ENCODE data around the gene ELL2. TPM values are rescaled to one million over a fixed set of nuclear protein-coding genes. Genes with fewer than 3 reads are reported as not detected.
A peak's percentile ranks its signal among the peaks of the same experiment; 100 is the strongest.

ELL2 gene
- total and polyA plus RNA-seq, 2 of the 13 experiments (the other 11 are each of a cell fraction or from before 2014, with no cell fraction given), result 78.9 to 97.1 TPM

DNA sequence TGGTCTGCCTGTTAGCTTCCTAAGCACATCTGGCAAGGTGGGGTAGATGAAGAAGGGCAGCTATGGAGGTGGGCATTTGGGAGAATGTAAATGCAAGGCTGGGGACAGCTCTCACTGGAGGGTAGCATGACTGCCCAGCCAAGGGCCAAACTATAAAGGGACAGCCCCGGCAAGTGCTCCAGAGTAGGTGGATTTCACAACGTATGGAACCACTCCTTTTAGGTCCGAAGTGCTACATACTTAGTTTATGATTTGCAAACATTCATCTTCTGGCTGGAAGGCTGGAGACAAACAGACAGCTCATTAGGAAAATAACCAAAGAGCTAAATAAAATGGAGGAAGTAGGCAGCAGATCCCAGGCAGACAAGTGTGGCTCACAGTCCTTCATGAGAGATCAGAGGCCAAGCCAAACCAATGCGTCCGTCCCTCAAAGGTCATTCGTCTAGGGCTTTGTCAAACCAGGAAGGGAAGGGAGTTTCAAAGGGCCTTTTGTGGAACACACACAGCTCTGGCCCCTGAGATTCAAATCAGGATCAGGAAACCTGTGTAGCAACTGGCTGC lies 96.6 kb downstream of the ELL2 start (continued):
- TF ChIP-seq MIER3 (CRISPR knock-in tag; IDR thresholded peaks at IDR 0.05; ENCODE audit: borderline replicate concordance), result peak; percentile 70; the same call in 1 of the 2 replicates
- TF ChIP-seq, protein P1, sequence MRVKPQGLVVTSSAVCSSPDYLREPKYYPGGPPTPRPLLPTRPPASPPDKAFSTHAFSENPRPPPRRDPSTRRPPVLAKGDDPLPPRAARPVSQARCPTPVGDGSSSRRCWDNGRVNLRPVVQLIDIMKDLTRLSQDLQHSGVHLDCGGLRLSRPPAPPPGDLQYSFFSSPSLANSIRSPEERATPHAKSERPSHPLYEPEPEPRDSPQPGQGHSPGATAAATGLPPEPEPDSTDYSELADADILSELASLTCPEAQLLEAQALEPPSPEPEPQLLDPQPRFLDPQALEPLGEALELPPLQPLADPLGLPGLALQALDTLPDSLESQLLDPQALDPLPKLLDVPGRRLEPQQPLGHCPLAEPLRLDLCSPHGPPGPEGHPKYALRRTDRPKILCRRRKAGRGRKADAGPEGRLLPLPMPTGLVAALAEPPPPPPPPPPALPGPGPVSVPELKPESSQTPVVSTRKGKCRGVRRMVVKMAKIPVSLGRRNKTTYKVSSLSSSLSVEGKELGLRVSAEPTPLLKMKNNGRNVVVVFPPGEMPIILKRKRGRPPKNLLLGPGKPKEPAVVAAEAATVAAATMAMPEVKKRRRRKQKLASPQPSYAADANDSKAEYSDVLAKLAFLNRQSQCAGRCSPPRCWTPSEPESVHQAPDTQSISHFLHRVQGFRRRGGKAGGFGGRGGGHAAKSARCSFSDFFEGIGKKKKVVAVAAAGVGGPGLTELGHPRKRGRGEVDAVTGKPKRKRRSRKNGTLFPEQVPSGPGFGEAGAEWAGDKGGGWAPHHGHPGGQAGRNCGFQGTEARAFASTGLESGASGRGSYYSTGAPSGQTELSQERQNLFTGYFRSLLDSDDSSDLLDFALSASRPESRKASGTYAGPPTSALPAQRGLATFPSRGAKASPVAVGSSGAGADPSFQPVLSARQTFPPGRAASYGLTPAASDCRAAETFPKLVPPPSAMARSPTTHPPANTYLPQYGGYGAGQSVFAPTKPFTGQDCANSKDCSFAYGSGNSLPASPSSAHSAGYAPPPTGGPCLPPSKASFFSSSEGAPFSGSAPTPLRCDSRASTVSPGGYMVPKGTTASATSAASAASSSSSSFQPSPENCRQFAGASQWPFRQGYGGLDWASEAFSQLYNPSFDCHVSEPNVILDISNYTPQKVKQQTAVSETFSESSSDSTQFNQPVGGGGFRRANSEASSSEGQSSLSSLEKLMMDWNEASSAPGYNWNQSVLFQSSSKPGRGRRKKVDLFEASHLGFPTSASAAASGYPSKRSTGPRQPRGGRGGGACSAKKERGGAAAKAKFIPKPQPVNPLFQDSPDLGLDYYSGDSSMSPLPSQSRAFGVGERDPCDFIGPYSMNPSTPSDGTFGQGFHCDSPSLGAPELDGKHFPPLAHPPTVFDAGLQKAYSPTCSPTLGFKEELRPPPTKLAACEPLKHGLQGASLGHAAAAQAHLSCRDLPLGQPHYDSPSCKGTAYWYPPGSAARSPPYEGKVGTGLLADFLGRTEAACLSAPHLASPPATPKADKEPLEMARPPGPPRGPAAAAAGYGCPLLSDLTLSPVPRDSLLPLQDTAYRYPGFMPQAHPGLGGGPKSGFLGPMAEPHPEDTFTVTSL (CRISPR knock-in tag; IDR thresholded peaks at IDR 0.05; ENCODE audit: borderline replicate concordance), result peak; percentile 81; the same call in 1 of the 2 replicates
- TF ChIP-seq BHLHE40 (IDR thresholded peaks at IDR 0.05; ENCODE audit: low read length), result 0 out of 2 replicates have a peak, but pooled peaks have one; percentile 30
- TF ChIP-seq ZNF788 (CRISPR knock-in tag; IDR thresholded peaks at IDR 0.05; ENCODE audit: borderline replicate concordance), result peak; percentile 80; the same call in 1 of the 2 replicates
- TF ChIP-seq GATAD2A (CRISPR knock-in tag; IDR thresholded peaks at IDR 0.05), result peak; percentile 96
- TF ChIP-seq SRY (CRISPR knock-in tag; IDR thresholded peaks at IDR 0.05), result no peak
- peak; percentile 21; the same call in 1 of the 2 replicates for TF ChIP-seq TAF1 (CRISPR knock-in tag; IDR thresholded peaks at IDR 0.05)
- TF ChIP-seq, protein P2, sequence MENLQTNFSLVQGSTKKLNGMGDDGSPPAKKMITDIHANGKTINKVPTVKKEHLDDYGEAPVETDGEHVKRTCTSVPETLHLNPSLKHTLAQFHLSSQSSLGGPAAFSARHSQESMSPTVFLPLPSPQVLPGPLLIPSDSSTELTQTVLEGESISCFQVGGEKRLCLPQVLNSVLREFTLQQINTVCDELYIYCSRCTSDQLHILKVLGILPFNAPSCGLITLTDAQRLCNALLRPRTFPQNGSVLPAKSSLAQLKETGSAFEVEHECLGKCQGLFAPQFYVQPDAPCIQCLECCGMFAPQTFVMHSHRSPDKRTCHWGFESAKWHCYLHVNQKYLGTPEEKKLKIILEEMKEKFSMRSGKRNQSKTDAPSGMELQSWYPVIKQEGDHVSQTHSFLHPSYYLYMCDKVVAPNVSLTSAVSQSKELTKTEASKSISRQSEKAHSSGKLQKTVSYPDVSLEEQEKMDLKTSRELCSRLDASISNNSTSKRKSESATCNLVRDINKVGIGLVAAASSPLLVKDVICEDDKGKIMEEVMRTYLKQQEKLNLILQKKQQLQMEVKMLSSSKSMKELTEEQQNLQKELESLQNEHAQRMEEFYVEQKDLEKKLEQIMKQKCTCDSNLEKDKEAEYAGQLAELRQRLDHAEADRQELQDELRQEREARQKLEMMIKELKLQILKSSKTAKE (CRISPR knock-in tag; IDR thresholded peaks at IDR 0.05; ENCODE audit: borderline replicate concordance), result peak; percentile 80; the same call in 1 of the 2 replicates
- TF ChIP-seq, protein P3, sequence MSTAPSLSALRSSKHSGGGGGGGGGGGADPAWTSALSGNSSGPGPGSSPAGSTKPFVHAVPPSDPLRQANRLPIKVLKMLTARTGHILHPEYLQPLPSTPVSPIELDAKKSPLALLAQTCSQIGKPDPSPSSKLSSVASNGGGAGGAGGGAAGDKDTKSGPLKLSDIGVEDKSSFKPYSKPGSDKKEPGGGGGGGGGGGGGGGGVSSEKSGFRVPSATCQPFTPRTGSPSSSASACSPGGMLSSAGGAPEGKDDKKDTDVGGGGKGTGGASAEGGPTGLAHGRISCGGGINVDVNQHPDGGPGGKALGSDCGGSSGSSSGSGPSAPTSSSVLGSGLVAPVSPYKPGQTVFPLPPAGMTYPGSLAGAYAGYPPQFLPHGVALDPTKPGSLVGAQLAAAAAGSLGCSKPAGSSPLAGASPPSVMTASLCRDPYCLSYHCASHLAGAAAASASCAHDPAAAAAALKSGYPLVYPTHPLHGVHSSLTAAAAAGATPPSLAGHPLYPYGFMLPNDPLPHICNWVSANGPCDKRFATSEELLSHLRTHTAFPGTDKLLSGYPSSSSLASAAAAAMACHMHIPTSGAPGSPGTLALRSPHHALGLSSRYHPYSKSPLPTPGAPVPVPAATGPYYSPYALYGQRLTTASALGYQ (CRISPR knock-in tag; IDR thresholded peaks at IDR 0.05), result peak; percentile 85; the same call in 1 of the 2 replicates
- TF ChIP-seq GABPB1 (CRISPR knock-in tag; IDR thresholded peaks at IDR 0.05), result peak; percentile 29; the same call in 1 of the 2 replicates
- TF ChIP-seq THAP11 (CRISPR knock-in tag; IDR thresholded peaks at IDR 0.05), result peak; percentile 68
- TF ChIP-seq, protein P4, sequence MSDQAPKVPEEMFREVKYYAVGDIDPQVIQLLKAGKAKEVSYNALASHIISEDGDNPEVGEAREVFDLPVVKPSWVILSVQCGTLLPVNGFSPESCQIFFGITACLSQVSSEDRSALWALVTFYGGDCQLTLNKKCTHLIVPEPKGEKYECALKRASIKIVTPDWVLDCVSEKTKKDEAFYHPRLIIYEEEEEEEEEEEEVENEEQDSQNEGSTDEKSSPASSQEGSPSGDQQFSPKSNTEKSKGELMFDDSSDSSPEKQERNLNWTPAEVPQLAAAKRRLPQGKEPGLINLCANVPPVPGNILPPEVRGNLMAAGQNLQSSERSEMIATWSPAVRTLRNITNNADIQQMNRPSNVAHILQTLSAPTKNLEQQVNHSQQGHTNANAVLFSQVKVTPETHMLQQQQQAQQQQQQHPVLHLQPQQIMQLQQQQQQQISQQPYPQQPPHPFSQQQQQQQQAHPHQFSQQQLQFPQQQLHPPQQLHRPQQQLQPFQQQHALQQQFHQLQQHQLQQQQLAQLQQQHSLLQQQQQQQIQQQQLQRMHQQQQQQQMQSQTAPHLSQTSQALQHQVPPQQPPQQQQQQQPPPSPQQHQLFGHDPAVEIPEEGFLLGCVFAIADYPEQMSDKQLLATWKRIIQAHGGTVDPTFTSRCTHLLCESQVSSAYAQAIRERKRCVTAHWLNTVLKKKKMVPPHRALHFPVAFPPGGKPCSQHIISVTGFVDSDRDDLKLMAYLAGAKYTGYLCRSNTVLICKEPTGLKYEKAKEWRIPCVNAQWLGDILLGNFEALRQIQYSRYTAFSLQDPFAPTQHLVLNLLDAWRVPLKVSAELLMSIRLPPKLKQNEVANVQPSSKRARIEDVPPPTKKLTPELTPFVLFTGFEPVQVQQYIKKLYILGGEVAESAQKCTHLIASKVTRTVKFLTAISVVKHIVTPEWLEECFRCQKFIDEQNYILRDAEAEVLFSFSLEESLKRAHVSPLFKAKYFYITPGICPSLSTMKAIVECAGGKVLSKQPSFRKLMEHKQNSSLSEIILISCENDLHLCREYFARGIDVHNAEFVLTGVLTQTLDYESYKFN (CRISPR knock-in tag; conservative IDR thresholded peaks at IDR 0.05), result peak; percentile 94
- TF ChIP-seq DMAP1 (CRISPR knock-in tag; IDR thresholded peaks at IDR 0.05), result peak; percentile 70; the same call in 1 of the 2 replicates

All from HepG2 (cell line).